LNCAP (cell line): Measurements from ENCODE around the gene CCDC127.

ENCODE experiments used
- TF ChIP-seq, protein P1 (sequence below): fragments of 450-650 bp; IDR thresholded peaks from 2 replicates; pipeline ENCODE4 v1.5.1; 2017; ENCODE audit warnings: mild to moderate bottlenecking

Gene CCDC127

DNA sequence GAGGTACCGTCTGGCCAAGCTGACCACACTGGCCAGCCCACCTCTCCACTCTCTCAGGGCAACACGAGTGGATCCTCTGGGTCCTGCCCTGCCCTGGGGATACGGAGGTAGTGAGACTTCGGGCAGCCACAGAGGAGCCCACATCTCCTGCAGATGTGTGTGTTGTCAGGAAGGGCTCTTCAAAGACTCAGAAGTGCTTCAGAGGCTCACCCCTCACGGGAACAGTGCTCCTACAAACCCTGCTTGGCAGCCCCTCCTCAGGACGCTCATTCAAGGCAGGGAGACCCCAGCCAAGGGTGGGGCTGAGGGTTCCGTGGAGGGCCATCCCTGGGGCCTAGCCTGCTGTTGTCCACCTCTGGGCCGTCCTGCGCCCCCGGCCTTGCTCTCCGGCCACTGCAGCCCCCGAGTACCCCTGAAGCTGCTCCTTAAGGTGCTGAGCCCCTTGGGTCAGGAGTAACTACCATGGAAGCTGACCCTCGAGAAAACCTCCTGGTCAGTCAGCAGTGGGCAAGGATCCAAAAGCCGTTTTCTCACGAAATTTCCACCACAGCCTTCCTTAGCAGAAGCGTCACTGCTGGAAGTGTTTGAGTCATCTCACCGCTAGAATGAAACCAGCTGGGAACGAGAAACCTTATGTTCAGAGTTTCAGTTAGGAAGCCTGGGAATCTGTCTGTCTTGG lies 49.8 kb downstream of the CCDC127 start:
- TF ChIP-seq, protein P1, sequence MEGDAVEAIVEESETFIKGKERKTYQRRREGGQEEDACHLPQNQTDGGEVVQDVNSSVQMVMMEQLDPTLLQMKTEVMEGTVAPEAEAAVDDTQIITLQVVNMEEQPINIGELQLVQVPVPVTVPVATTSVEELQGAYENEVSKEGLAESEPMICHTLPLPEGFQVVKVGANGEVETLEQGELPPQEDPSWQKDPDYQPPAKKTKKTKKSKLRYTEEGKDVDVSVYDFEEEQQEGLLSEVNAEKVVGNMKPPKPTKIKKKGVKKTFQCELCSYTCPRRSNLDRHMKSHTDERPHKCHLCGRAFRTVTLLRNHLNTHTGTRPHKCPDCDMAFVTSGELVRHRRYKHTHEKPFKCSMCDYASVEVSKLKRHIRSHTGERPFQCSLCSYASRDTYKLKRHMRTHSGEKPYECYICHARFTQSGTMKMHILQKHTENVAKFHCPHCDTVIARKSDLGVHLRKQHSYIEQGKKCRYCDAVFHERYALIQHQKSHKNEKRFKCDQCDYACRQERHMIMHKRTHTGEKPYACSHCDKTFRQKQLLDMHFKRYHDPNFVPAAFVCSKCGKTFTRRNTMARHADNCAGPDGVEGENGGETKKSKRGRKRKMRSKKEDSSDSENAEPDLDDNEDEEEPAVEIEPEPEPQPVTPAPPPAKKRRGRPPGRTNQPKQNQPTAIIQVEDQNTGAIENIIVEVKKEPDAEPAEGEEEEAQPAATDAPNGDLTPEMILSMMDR: no peak

GRCh38 chr5:167511-167910 lies 50.4 kb downstream of the CCDC127 start:
- TF ChIP-seq, protein P1: no peak

GRCh38 chr5:166441-167372 lies 51.2 kb downstream of the CCDC127 start:
- TF ChIP-seq, protein P1: no peak

GRCh38 chr5:164244-164643 lies 53.7 kb downstream of the CCDC127 start:
- TF ChIP-seq, protein P1: no peak

GRCh38 chr5:163841-164240 lies 54.1 kb downstream of the CCDC127 start:
- TF ChIP-seq, protein P1: no peak

- TF ChIP-seq, protein P1: no peak
Measured at GRCh38 chr5:163338-163620, 54.7 kb downstream of the CCDC127 start.

GRCh38 chr5:162565-163337 lies 55.2 kb downstream of the CCDC127 start:
- TF ChIP-seq, protein P1: no peak
